ENCODE results near the gene PFKFB4.
"Not testable (repeated sequence)": the region's sequence is repeated elsewhere in the genome, so short reads cannot be mapped to it uniquely, and the experiment has no call there.

The PFKFB4 gene

GRCh38 chr3:48536785-48537184, 19.8 kb downstream of the PFKFB4 start:
- DNase-seq (ENCODE audit: low read depth), result no peak
- TF ChIP-seq CTCF (IDR thresholded peaks at IDR 0.05; ENCODE audit: control insufficient read depth, insufficient read depth, low read depth, low read length, missing control alignments), result no peak
- H3K4me3 ChIP-seq (ENCODE audit: control insufficient read depth, low read depth, low read length), result no peak overlapping the region

- TF ChIP-seq CTCF (IDR thresholded peaks at IDR 0.05; ENCODE audit: control insufficient read depth, insufficient read depth, low read depth, low read length, missing control alignments), result no peak
- DNase-seq (ENCODE audit: low read depth), result no peak
- no peak overlapping the region for H3K4me3 ChIP-seq (ENCODE audit: control insufficient read depth, low read depth, low read length)
These were observed 20.5 kb downstream of the PFKFB4 start for GRCh38 chr3:48536116-48536515.

DNA sequence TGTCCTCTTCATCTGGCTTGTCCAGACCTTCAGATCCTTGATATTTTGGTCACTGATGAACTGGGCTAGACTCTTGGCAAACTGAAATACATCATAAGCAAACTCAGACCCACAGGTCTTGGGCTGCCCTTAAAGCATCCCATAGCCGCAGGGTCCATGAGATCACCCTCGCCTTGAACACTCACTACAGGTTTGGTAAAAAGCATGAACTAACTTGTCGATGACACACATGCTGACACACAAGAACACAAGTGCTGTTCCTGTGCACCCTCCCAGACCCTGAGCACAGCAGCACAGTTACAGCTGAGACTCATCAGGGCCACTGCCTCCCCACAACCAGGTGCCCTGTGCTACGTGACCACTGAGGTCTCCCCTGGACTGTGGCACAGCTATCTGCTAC, 21.0 kb downstream of the PFKFB4 start:
- H3K4me3 ChIP-seq (ENCODE audit: control insufficient read depth, low read depth, low read length), result no peak overlapping the region
- no peak for DNase-seq (ENCODE audit: low read depth)
- no peak for TF ChIP-seq CTCF (IDR thresholded peaks at IDR 0.05; ENCODE audit: control insufficient read depth, insufficient read depth, low read depth, low read length, missing control alignments)

GRCh38 chr3:48532977-48533337, 23.6 kb downstream of the PFKFB4 start:
- TF ChIP-seq CTCF (IDR thresholded peaks at IDR 0.05; ENCODE audit: control insufficient read depth, insufficient read depth, low read depth, low read length, missing control alignments), result no peak
- DNase-seq (ENCODE audit: low read depth), result no peak
- H3K4me3 ChIP-seq (ENCODE audit: control insufficient read depth, low read depth, low read length), result no peak overlapping the region

DNA sequence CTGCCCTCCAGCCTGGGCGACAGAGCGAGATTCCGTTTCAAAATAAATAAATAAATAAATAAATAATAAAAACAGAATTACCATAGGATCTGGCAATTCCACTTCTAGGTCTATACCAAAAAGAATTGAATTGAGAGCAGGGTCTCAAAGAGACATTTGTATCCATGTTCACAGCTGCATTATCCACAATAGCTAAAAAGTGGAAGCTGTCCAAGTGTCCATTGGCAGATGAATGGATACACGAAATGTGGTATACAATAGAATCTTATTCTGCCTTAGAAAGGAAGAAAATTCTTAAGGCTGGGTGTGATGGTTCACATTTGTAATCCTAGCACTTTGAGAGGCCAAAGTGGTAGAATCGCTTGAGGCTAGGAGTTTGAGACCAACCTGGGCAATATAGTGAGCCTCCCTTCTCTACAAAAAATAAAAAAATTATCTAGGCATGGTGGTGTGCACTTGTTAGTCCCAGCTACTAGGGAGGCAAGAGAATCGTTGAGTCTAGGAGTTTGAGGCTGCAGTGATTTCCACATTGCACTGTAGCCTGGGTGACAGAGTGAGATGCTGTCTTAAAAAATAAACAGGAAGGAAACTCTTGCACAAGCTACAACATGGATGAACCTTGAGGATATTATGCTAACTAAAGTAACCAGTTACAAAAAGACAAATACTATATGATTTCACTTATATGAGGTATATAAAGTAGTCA, 24.2 kb downstream of the PFKFB4 start:
- no peak for DNase-seq (ENCODE audit: low read depth)
- H3K4me3 ChIP-seq (ENCODE audit: control insufficient read depth, low read depth, low read length), result no peak overlapping the region
- no peak for TF ChIP-seq CTCF (IDR thresholded peaks at IDR 0.05; ENCODE audit: control insufficient read depth, insufficient read depth, low read depth, low read length, missing control alignments)

GRCh38 chr3:48530701-48531100, 25.9 kb downstream of the PFKFB4 start:
- not testable (repeated sequence) for DNase-seq (ENCODE audit: low read depth); H3K4me3 ChIP-seq (ENCODE audit: control insufficient read depth, low read depth, low read length)

DNA sequence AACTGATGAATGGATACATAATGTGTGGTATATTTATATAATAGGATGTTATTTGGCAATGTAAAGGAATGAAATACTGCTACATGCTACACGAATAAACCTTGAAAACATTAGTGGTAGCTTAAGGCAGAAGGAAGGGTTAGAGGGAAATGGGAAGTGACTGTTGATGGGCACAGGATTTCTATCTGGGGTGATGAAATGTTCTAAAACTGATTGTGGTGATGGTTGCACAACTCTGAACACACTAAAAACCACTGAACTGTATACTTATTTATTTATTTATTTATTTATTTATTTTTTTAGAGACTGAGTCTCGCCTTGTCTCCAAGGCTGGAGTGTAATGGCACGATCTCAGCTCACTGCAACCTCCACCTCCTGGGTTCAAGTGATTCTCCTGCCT, 27.8 kb downstream of the PFKFB4 start:
- no peak for DNase-seq (ENCODE audit: low read depth)
- no peak for TF ChIP-seq CTCF (IDR thresholded peaks at IDR 0.05; ENCODE audit: control insufficient read depth, insufficient read depth, low read depth, low read length, missing control alignments)
- no peak overlapping the region for H3K4me3 ChIP-seq (ENCODE audit: control insufficient read depth, low read depth, low read length)

Measured in AG09309 (cell line).